OCI-LY7 (cell line): ENCODE measurements around the gene CEACAM20.

Experiments used
- EZH2phosphoT487 ChIP-seq: fragments of 200-600 bp; sonication (generic); IDR thresholded peaks from 2 replicates; pipeline ENCODE4 v1.6.1; 2018; ENCODE audit warnings: low read depth, borderline replicate concordance, mild to moderate bottlenecking, mixed run types, antibody characterized with exemption, low read length, moderate library complexity, mixed read lengths
- TF ChIP-seq, protein P1 (sequence below): fragments of 200-600 bp; sonication (generic); conservative IDR thresholded peaks from 2 replicates; pipeline ENCODE4 v1.5.1; 2014; ENCODE audit warnings: mild to moderate bottlenecking, antibody characterized with exemption, low read length, moderate library complexity, mixed read lengths

DNA sequence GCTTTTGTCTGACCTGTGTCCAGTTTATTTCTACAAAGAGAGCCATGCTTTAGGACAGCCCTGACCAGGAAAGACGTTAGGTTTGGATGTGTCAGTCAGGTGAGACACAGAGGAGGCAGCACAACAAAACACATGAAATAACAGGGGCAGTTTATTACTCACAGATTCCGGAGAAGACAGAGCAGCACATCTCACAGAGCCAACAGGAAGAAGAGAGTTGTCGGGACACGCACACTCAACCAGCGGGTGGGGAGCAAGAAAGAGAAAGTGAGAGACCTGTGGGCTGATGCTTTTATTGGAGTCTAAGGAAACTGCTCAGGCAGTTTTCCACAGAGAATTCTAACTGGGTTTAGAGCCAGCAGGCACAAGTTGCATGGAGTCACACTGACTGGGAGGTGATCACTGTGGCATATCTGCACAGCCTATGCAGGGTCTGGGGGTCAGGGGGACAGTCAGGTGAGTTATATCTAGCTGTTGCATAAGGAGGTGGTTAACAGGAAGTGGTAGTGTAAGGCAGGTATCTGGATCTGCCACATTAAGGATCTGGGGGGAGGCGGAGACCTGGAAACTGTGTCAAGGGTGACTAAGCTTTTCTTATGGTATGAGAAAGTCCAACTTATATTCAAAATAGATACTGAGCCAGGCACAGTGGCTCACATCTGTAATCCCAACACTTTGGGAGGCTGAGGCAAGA, 24.1 kb upstream of the CEACAM20 start:
- TF ChIP-seq, protein P1, sequence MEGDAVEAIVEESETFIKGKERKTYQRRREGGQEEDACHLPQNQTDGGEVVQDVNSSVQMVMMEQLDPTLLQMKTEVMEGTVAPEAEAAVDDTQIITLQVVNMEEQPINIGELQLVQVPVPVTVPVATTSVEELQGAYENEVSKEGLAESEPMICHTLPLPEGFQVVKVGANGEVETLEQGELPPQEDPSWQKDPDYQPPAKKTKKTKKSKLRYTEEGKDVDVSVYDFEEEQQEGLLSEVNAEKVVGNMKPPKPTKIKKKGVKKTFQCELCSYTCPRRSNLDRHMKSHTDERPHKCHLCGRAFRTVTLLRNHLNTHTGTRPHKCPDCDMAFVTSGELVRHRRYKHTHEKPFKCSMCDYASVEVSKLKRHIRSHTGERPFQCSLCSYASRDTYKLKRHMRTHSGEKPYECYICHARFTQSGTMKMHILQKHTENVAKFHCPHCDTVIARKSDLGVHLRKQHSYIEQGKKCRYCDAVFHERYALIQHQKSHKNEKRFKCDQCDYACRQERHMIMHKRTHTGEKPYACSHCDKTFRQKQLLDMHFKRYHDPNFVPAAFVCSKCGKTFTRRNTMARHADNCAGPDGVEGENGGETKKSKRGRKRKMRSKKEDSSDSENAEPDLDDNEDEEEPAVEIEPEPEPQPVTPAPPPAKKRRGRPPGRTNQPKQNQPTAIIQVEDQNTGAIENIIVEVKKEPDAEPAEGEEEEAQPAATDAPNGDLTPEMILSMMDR: no peak
- TF ChIP-seq EZH2phosphoT487: no peak
